CD4-positive, alpha-beta T cell (primary cell): ENCODE measurements around the gene PLGRKT. TPM values are rescaled to one million over a fixed set of nuclear protein-coding genes. Genes with fewer than 3 reads are reported as not detected.

Experiments used
- ATAC-seq: fragments of 200-7000 bp; cut with Tn5 transposase; one replicate; pipeline ENCODE4 v1.10.0; 2022; ENCODE audit warnings: mild to moderate bottlenecking; ENCODE audit not compliant: poor library complexity
- CTCF ChIA-PET: fragments of 350-600 bp; sonication (Branson Sonifier 250); formaldehyde crosslinking; loops from one replicate; lab custom pipeline; 2021; ENCODE audit warnings: antibody characterized with exemption, inconsistent platforms; lab: Charles Lee
- POLR2A ChIA-PET: fragments of 350-600 bp; sonication (Branson Sonifier 250); formaldehyde crosslinking; loops from one replicate; lab custom pipeline; 2021; ENCODE audit warnings: antibody characterized with exemption, inconsistent platforms; lab: Charles Lee
- DNase-seq, 14 experiments: peaks; one replicate each; pipeline ENCODE4 v3.0.0-alpha.2; 2013 to 2020; ENCODE audit warnings: mixed read lengths in 2 of 14
- H3K27ac ChIP-seq, 2 donors: one replicate each; pipeline versions ENCODE4 v1.5.1 to v1.7.0; 2013; ENCODE audit warnings: low read length in 2 of 2, low read depth in 1 of 2, mild to moderate bottlenecking in 1 of 2
- H3K27me3 ChIP-seq, 2 experiments: 1 replicate in 1 of 2; 2 replicates in 1 of 2; pipeline versions ENCODE4 v1.6.1 to v1.7.0; 2013; ENCODE audit warnings: low read length in 2 of 2, control low read depth in 1 of 2, mild to moderate bottlenecking in 1 of 2, moderate library complexity in 1 of 2; ENCODE audit not compliant: insufficient read depth in 2 of 2, control insufficient read depth in 1 of 2
- H3K36me3 ChIP-seq: one replicate; pipeline ENCODE4 v1.6.1; 2013; ENCODE audit warnings: low read length, control low read depth; ENCODE audit not compliant: insufficient read depth
- H3K4me1 ChIP-seq: one replicate; pipeline ENCODE4 v1.6.1; 2013; ENCODE audit warnings: low read length, control low read depth; ENCODE audit not compliant: insufficient read depth
- H3K4me3 ChIP-seq: one replicate; pipeline ENCODE4 v1.5.1; 2013; ENCODE audit warnings: mild to moderate bottlenecking, low read length, moderate library complexity
- H3K9me3 ChIP-seq, 2 experiments: 1 replicate in 1 of 2; 2 replicates in 1 of 2; pipeline versions ENCODE4 v1.6.1 to v1.7.0; 2013; ENCODE audit warnings: low read length in 2 of 2, mild to moderate bottlenecking in 2 of 2, control low read depth in 1 of 2, moderate library complexity in 1 of 2; ENCODE audit not compliant: control insufficient read depth in 1 of 2, insufficient read depth in 1 of 2
- H3K27ac Mint-ChIP-seq: one replicate; pipeline ENCODE4 v1.8.0; 2020; ENCODE audit warnings: mixed read lengths
- H3K27me3 Mint-ChIP-seq: one replicate; pipeline ENCODE4 v1.8.0; 2021; ENCODE audit warnings: mixed read lengths
- H3K36me3 Mint-ChIP-seq: one replicate; pipeline ENCODE4 v1.8.0; 2021; ENCODE audit warnings: low read depth, mixed read lengths
- H3K4me1 Mint-ChIP-seq: one replicate; pipeline ENCODE4 v1.8.0; 2021; ENCODE audit warnings: low read depth, mixed read lengths
- H3K4me3 Mint-ChIP-seq: one replicate; pipeline ENCODE4 v1.8.0; 2020; ENCODE audit warnings: mild to moderate bottlenecking, mixed read lengths
- H3K9me3 Mint-ChIP-seq: one replicate; pipeline ENCODE4 v1.8.0; 2020; ENCODE audit warnings: mixed read lengths
- intact Hi-C, 2 experiments: fragments of 100-400 bp; cut with DNase I in 1 of 2; cut with micrococcal nuclease in 1 of 2; formaldehyde crosslinking; loops; one replicate each; pipeline versions ENCODE4 v1.15.1 to v1.9.0; 2023 to 2025; cut with DNase I, micrococcal nuclease
- total RNA-seq, 174 experiments: library from RNA in 2 of 174; stranded (reverse) in 2 of 174; gene quantifications; one replicate each; pipeline ENCODE4 v1.2.3 and lab custom pipeline; 2021 to 2026
- TF ChIP-seq, protein P1 (sequence below): fragments of 200-600 bp; IDR thresholded peaks from one replicate; pipeline ENCODE4 v1.8.0; 2022; ENCODE audit warnings: antibody characterized with exemption, mild to moderate bottlenecking

PLGRKT gene
- total RNA-seq, 2 experiments from 2014 or later, result 13.8 to 15.6 TPM

GRCh38 chr9:5422276-5422675 is 15.4 kb downstream of the PLGRKT start:
- Mint-ChIP-seq H3K27me3 (no peaks in the 10 kb centered on the region), H3K9me3 (no peaks in the 10 kb centered on the region), H3K36me3 (peaks cover 25% of the 10 kb centered on the region), H3K4me3 (no peak overlapping the region), H3K4me1 (peaks cover 5% of the 10 kb centered on the region), H3K27ac (no peak overlapping the region)
- TF ChIP-seq, protein P1, sequence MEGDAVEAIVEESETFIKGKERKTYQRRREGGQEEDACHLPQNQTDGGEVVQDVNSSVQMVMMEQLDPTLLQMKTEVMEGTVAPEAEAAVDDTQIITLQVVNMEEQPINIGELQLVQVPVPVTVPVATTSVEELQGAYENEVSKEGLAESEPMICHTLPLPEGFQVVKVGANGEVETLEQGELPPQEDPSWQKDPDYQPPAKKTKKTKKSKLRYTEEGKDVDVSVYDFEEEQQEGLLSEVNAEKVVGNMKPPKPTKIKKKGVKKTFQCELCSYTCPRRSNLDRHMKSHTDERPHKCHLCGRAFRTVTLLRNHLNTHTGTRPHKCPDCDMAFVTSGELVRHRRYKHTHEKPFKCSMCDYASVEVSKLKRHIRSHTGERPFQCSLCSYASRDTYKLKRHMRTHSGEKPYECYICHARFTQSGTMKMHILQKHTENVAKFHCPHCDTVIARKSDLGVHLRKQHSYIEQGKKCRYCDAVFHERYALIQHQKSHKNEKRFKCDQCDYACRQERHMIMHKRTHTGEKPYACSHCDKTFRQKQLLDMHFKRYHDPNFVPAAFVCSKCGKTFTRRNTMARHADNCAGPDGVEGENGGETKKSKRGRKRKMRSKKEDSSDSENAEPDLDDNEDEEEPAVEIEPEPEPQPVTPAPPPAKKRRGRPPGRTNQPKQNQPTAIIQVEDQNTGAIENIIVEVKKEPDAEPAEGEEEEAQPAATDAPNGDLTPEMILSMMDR, result no peak
- Histone ChIP-seq H3K9me3 (peaks cover 0 to 5% of the 10 kb centered on the region in 2 experiments), H3K4me3 (no peak overlapping the region), H3K27me3 (no peaks in the 10 kb centered on the region), H3K36me3 (peaks cover 4% of the 10 kb centered on the region), H3K27ac (no peak overlapping the region), H3K4me1 (no peaks in the 10 kb centered on the region)
- ChIA-PET POLR2A (no interaction called here), CTCF (interaction anchor here (1.4 kb wide), 1 partner anchor 236 kb away, joined by 3 read pairs; no protein-coding TSS in a partner anchor)
- DNase-seq, result no peak
- intact Hi-C loops, result loop anchor here in 1 of 2 experiments (10.0 kb wide), 1 partner anchor 347 kb away; no protein-coding TSS in a partner anchor
- ATAC-seq, result no peak

DNA sequence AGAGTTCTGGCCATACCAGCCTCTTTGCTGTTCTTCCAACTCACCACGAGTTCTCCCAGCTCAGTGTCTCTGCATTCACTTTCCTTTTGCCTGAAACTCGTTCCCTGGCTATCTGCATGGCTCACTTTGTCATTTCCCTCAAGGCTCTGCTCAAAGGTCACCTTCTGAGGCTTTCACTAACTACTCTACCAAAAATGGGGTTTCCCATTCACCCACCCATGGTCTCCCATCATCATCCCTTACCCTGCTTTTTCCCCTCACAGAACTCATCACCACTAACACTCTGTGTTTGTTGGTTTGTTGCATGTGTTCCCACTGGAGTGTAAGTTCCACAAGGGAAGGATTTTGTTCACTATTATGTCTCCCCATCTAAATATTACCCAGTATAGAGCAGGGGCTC is 16.6 kb downstream of the PLGRKT start:
- H3K4me1 Mint-ChIP-seq, result peaks cover 5% of the 10 kb centered on the region
- no peak overlapping the region for H3K4me3 ChIP-seq
- peaks cover 0 to 5% of the 10 kb centered on the region in 2 experiments for H3K9me3 ChIP-seq
- no peak overlapping the region for H3K4me3 Mint-ChIP-seq
- H3K27ac ChIP-seq, result no peak overlapping the region
- H3K27me3 ChIP-seq, result no peaks in the 10 kb centered on the region
- ChIA-PET CTCF (interaction anchor here (1.4 kb wide), 1 partner anchor 235 kb away, joined by 3 read pairs; no protein-coding TSS in a partner anchor), POLR2A (no interaction called here)
- H3K36me3 ChIP-seq, result no peaks in the 10 kb centered on the region
- H3K36me3 Mint-ChIP-seq, result peaks cover 29% of the 10 kb centered on the region
- TF ChIP-seq, protein P1, result no peak
- DNase-seq (no peak), ATAC-seq (no peak)
- intact Hi-C loops, result loop anchor here in 1 of 2 experiments (10.0 kb wide), 1 partner anchor 346 kb away; no protein-coding TSS in a partner anchor
- no peaks in the 10 kb centered on the region for H3K9me3 Mint-ChIP-seq
- H3K4me1 ChIP-seq, result no peaks in the 10 kb centered on the region
- H3K27ac Mint-ChIP-seq, result no peak overlapping the region
- H3K27me3 Mint-ChIP-seq, result no peaks in the 10 kb centered on the region

- H3K27ac Mint-ChIP-seq, result no peak overlapping the region
- POLR2A ChIA-PET, result no interaction called here
- H3K4me1 Mint-ChIP-seq, result peaks cover 2% of the 10 kb centered on the region
- ATAC-seq, result no peak
- no peaks in the 10 kb centered on the region for H3K36me3 ChIP-seq
- H3K4me3 ChIP-seq, result no peak overlapping the region
- no peaks in the 10 kb centered on the region for H3K9me3 Mint-ChIP-seq
- peaks cover 0 to 5% of the 10 kb centered on the region in 2 experiments for H3K9me3 ChIP-seq
- no peaks in the 10 kb centered on the region for H3K27me3 Mint-ChIP-seq
- no peak overlapping the region for H3K4me3 Mint-ChIP-seq
- TF ChIP-seq, protein P1, result no peak
- H3K36me3 Mint-ChIP-seq, result peaks cover 38% of the 10 kb centered on the region
- no peak for DNase-seq
- H3K27me3 ChIP-seq, result no peaks in the 10 kb centered on the region
- CTCF ChIA-PET, result no interaction called here
- intact Hi-C loops, result loop anchor here in 1 of 2 experiments (10.0 kb wide), 1 partner anchor 345 kb away; no protein-coding TSS in a partner anchor
- H3K27ac ChIP-seq, result no peak overlapping the region
- H3K4me1 ChIP-seq, result no peaks in the 10 kb centered on the region
Measured at GRCh38 chr9:5419987-5420386, 17.7 kb downstream of the PLGRKT start.
